IPS-18c (cell line): Measurements from ENCODE around the gene LEFTY2.
A peak's percentile ranks its signal among the peaks of the same experiment; 100 is the strongest.
"Not testable (repeated sequence)": the region's sequence is repeated elsewhere in the genome, so short reads cannot be mapped to it uniquely, and the experiment has no call there.

Source experiments
- H3K4me3 ChIP-seq: 2 replicates; pipeline ENCODE4 v1.7.0; 2013; ENCODE audit warnings: low read depth, mild to moderate bottlenecking, low read length, moderate library complexity; ENCODE audit not compliant: insufficient read depth
- H3K9me3 ChIP-seq: one replicate; pipeline ENCODE4 v1.6.1; 2013; ENCODE audit warnings: mild to moderate bottlenecking, low read length, moderate library complexity; ENCODE audit not compliant: control insufficient read depth, insufficient read depth

Gene LEFTY2

GRCh38 chr1:225937048-225937968, 3.7 kb downstream of the LEFTY2 start:
- no peak overlapping the region for H3K4me3 ChIP-seq
- no peaks in the 10 kb centered on the region for H3K9me3 ChIP-seq

- Histone ChIP-seq H3K4me3 (no peak overlapping the region), H3K9me3 (no peaks in the 10 kb centered on the region)
Measured at GRCh38 chr1:225936523-225936922, 4.5 kb downstream of the LEFTY2 start.

GRCh38 chr1:225936086-225936485, 4.9 kb downstream of the LEFTY2 start:
- H3K4me3 ChIP-seq = not testable (repeated sequence)

GRCh38 chr1:225934711-225935110, 6.3 kb downstream of the LEFTY2 start:
- Histone ChIP-seq H3K4me3 (no peak overlapping the region), H3K9me3 (peaks cover 2% of the 10 kb centered on the region)

More at GRCh38 chr1:225936086-225936485, 4.9 kb downstream of the LEFTY2 start:
- H3K9me3 ChIP-seq = not testable (repeated sequence)

- Histone ChIP-seq H3K4me3 (no peak overlapping the region), H3K9me3 (peaks cover 2% of the 10 kb centered on the region)
Measured at GRCh38 chr1:225933072-225933471, 7.9 kb downstream of the LEFTY2 start.

GRCh38 chr1:225931270-225932136, 9.5 kb downstream of the LEFTY2 start:
- H3K9me3 ChIP-seq = peaks cover 2% of the 10 kb centered on the region

GRCh38 chr1:225930566-225930965, 10.5 kb downstream of the LEFTY2 start:
- Histone ChIP-seq H3K4me3 (no peak overlapping the region), H3K9me3 (peaks cover 2% of the 10 kb centered on the region)

More at GRCh38 chr1:225931270-225932136, 9.5 kb downstream of the LEFTY2 start:
- no peak overlapping the region for H3K4me3 ChIP-seq

- not testable (repeated sequence) for H3K4me3 ChIP-seq, H3K9me3 ChIP-seq
Measured at GRCh38 chr1:225929462-225929861, 11.6 kb downstream of the LEFTY2 start.

GRCh38 chr1:225928186-225929175, 12.5 kb downstream of the LEFTY2 start:
- Histone ChIP-seq H3K9me3 (peaks cover 5% of the 10 kb centered on the region), H3K4me3 (no peak overlapping the region)

GRCh38 chr1:225926551-225927113, 14.4 kb downstream of the LEFTY2 start:
- Histone ChIP-seq H3K4me3 (no peak overlapping the region), H3K9me3 (peaks cover 5% of the 10 kb centered on the region)

- Histone ChIP-seq H3K9me3 (peaks cover 5% of the 10 kb centered on the region), H3K4me3 (peak within 1 kb of the TSS; percentile 99)
Measured at GRCh38 chr1:225923692-225924555, 17.1 kb downstream of the LEFTY2 start, which contains the start of gene PYCR2. TSS of gene PYCR2 (minus strand) at chr1:225924250. CDS start at chr1:225924110, 140 bp downstream.

GRCh38 chr1:225923381-225923691, 17.7 kb downstream of the LEFTY2 start:
- H3K9me3 ChIP-seq = peaks cover 5% of the 10 kb centered on the region
- H3K4me3 ChIP-seq = peak overlapping the region; percentile 99

GRCh38 chr1:225921734-225922709, 19.0 kb downstream of the LEFTY2 start:
- Histone ChIP-seq H3K9me3 (peaks cover 5% of the 10 kb centered on the region), H3K4me3 (no peak overlapping the region; the same call in 1 of the 2 replicates)

- Histone ChIP-seq H3K4me3 (no peak overlapping the region), H3K9me3 (peaks cover 5% of the 10 kb centered on the region)
Measured at GRCh38 chr1:225919906-225920305, 21.1 kb downstream of the LEFTY2 start.

GRCh38 chr1:225918280-225918679, 22.7 kb downstream of the LEFTY2 start:
- Histone ChIP-seq H3K9me3 (peaks cover 2% of the 10 kb centered on the region), H3K4me3 (no peak overlapping the region)
